ENCODE results near the gene PIPOX.

The PIPOX gene

GRCh38 chr17:29018788-29019474, 24.0 kb upstream of the PIPOX start:
- Histone ChIP-seq H4K20me1 (ENCODE audit: insufficient read depth, low read length) (no peaks in the 10 kb centered on the region), H3K4me3 (ENCODE audit: low read depth, low read length, poor library complexity, severe bottlenecking) (no peak overlapping the region), H3K27me3 (ENCODE audit: insufficient read depth, low read length) (peaks cover 16% of the 10 kb centered on the region)

DNA sequence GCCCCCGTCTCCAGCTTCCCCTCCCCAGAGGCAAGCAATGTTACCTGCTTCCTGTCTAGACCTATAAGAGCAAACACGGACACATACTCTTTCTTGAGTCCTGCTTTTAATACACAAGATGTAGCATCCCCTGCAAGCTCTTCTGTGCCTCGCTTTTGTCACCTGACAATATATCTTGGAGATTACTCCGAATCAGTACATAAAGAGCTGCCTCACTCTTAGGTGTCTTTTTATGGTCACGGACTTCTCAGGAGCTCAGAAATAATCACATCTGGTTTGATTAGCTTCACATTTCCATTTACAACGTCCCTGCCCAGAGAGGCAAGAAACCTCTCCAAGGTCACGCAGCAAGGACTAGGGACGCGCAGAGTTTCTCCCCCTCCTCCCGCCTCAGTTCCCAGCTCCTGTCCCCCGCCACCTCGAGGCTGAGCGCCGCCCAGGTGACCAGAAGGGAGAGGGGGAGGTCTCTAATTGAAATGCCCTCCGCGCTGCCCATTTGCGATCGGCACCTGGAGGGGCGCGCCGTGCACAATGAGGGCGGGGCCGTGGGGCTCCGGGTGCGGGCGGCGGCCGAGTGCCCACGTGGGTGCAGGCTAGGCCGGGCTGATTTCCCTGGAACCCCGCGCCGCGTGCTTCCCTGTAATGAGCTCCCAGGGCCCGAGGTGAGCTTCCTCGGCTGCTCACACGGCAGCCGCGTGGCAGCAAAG, 23.3 kb upstream of the PIPOX start:
- H3K4me3 ChIP-seq (ENCODE audit: low read depth, low read length, poor library complexity, severe bottlenecking): no peak overlapping the region
- H3K36me3 ChIP-seq (ENCODE audit: insufficient read depth, low read length): no peaks in the 10 kb centered on the region
- no peaks in the 10 kb centered on the region for H4K20me1 ChIP-seq (ENCODE audit: insufficient read depth, low read length)
- H2AFZ ChIP-seq (ENCODE audit: low read length): no peak overlapping the region
- H3K9ac ChIP-seq (ENCODE audit: low read length): no peak overlapping the region
- H3K79me2 ChIP-seq (ENCODE audit: insufficient read depth, low read length): no peaks in the 10 kb centered on the region
- no peaks in the 10 kb centered on the region for H3K9me2 ChIP-seq (ENCODE audit: low read depth, low read length)
- H3K27ac ChIP-seq (ENCODE audit: low read depth, low read length, poor library complexity, severe bottlenecking): no peak overlapping the region
- H3K27me3 ChIP-seq (ENCODE audit: insufficient read depth, low read length): peaks cover 19% of the 10 kb centered on the region
- TF ChIP-seq EZH2 (IDR thresholded peaks at IDR 0.05; ENCODE audit: borderline replicate concordance, low read length) (no peak), CTCF (IDR thresholded peaks at IDR 0.05; ENCODE audit: low read length) (no peak)
- no peaks in the 10 kb centered on the region for H3K4me1 ChIP-seq (ENCODE audit: insufficient read depth, low read length, severe bottlenecking)
- H3K4me2 ChIP-seq (ENCODE audit: low read length): no peak overlapping the region
- H3K9me3 ChIP-seq (ENCODE audit: low read length): no peaks in the 10 kb centered on the region
- H3F3A ChIP-seq (ENCODE audit: insufficient read depth, low read length): no peaks in the 10 kb centered on the region

More at GRCh38 chr17:29018788-29019474, 24.0 kb upstream of the PIPOX start:
- Histone ChIP-seq H3K9ac (ENCODE audit: low read length) (no peak overlapping the region), H3K9me2 (ENCODE audit: low read depth, low read length) (no peaks in the 10 kb centered on the region), H3F3A (ENCODE audit: insufficient read depth, low read length) (no peaks in the 10 kb centered on the region), H3K36me3 (ENCODE audit: insufficient read depth, low read length) (no peaks in the 10 kb centered on the region), H3K4me2 (ENCODE audit: low read length) (no peak overlapping the region), H3K27ac (ENCODE audit: low read depth, low read length, poor library complexity, severe bottlenecking) (no peak overlapping the region), H3K9me3 (ENCODE audit: low read length) (no peaks in the 10 kb centered on the region), H3K79me2 (ENCODE audit: insufficient read depth, low read length) (no peaks in the 10 kb centered on the region), H2AFZ (ENCODE audit: low read length) (no peak overlapping the region), H3K4me1 (ENCODE audit: insufficient read depth, low read length, severe bottlenecking) (no peaks in the 10 kb centered on the region)
- TF ChIP-seq EZH2 (IDR thresholded peaks at IDR 0.05; ENCODE audit: borderline replicate concordance, low read length): no peak
- no peak for TF ChIP-seq CTCF (IDR thresholded peaks at IDR 0.05; ENCODE audit: low read length)

GRCh38 chr17:29020576-29020975, 22.4 kb upstream of the PIPOX start:
- no peak overlapping the region for H3K9ac ChIP-seq (ENCODE audit: low read length)
- H3K27ac ChIP-seq (ENCODE audit: low read depth, low read length, poor library complexity, severe bottlenecking): no peak overlapping the region
- no peaks in the 10 kb centered on the region for H3K9me2 ChIP-seq (ENCODE audit: low read depth, low read length)
- no peaks in the 10 kb centered on the region for H3K79me2 ChIP-seq (ENCODE audit: insufficient read depth, low read length)
- no peaks in the 10 kb centered on the region for H3K9me3 ChIP-seq (ENCODE audit: low read length)
- no peaks in the 10 kb centered on the region for H3K36me3 ChIP-seq (ENCODE audit: insufficient read depth, low read length)
- peaks cover 16% of the 10 kb centered on the region for H3K27me3 ChIP-seq (ENCODE audit: insufficient read depth, low read length)
- TF ChIP-seq CTCF (IDR thresholded peaks at IDR 0.05; ENCODE audit: low read length) (no peak), EZH2 (IDR thresholded peaks at IDR 0.05; ENCODE audit: borderline replicate concordance, low read length) (no peak)
- no peaks in the 10 kb centered on the region for H3F3A ChIP-seq (ENCODE audit: insufficient read depth, low read length)
- no peak overlapping the region for H3K4me2 ChIP-seq (ENCODE audit: low read length)
- no peak overlapping the region for H2AFZ ChIP-seq (ENCODE audit: low read length)
- H4K20me1 ChIP-seq (ENCODE audit: insufficient read depth, low read length): no peaks in the 10 kb centered on the region
- no peaks in the 10 kb centered on the region for H3K4me1 ChIP-seq (ENCODE audit: insufficient read depth, low read length, severe bottlenecking)
- H3K4me3 ChIP-seq (ENCODE audit: low read depth, low read length, poor library complexity, severe bottlenecking): no peak overlapping the region
